SK-N-SH (cell line): ENCODE data around the gene TLR7. TPM values are rescaled to one million over a fixed set of nuclear protein-coding genes. Genes with fewer than 3 reads are reported as not detected.

Experiments used
- CTCF ChIA-PET: fragments of 300-600, 350-600 bp; formaldehyde crosslinking; extraction: SDS; loops from one replicate; lab custom pipeline; 2021; lab: Yijun Ruan, JAX
- POLR2A ChIA-PET: fragments of 350-600 bp; sonication (Branson Sonifier 250); formaldehyde crosslinking; extraction: SDS; loops from one replicate; lab custom pipeline; 2020; ENCODE audit warnings: antibody characterized with exemption, inconsistent platforms; lab: Yijun Ruan, JAX
- DNase-seq: peaks from one replicate; pipeline ENCODE4 v3.0.0; 2012
- H2AFZ ChIP-seq: fragments of 200-600 bp; sonication (generic); 2 replicates; pipeline ENCODE4 v1.8.1; 2016; ENCODE audit warnings: antibody characterized with exemption, mild to moderate bottlenecking, low read depth
- H3F3A ChIP-seq: fragments of 200-600 bp; sonication (generic); replicated peaks from 2 replicates; pipeline ENCODE3; 2016; ENCODE audit warnings: antibody characterized with exemption, mild to moderate bottlenecking; ENCODE audit not compliant: insufficient read depth
- H3K27ac ChIP-seq, 2 experiments: fragments of 200-500 bp in 1 of 2; fragments of 200-600 bp in 1 of 2; sonication (Bioruptor generic) in 1 of 2; sonication (generic), shearing (Covaris generic) in 1 of 2; 2 replicates each; pipeline versions ENCODE4 v1.5.1 to v1.6.1; 2014 to 2016; ENCODE audit warnings: low read depth in 2 of 2, inconsistent platforms in 1 of 2, low read length in 1 of 2, mild to moderate bottlenecking in 1 of 2, mixed read lengths in 1 of 2
- H3K27me3 ChIP-seq: fragments of 200-600 bp; sonication (generic), shearing (Covaris generic); 2 replicates; pipeline ENCODE4 v1.6.1; 2016; ENCODE audit warnings: mixed run types; ENCODE audit not compliant: insufficient read depth
- H3K36me3 ChIP-seq, 2 experiments: fragments of 200-500 bp in 1 of 2; fragments of 200-600 bp in 1 of 2; sonication (Bioruptor generic) in 1 of 2; sonication (generic) in 1 of 2; replicated peaks in 1 of 2; 2 replicates each; pipeline versions ENCODE3 to v1.5.1; 2014 to 2016; ENCODE audit warnings: low read length in 1 of 2, mild to moderate bottlenecking in 1 of 2; ENCODE audit not compliant: insufficient read depth in 2 of 2, control insufficient read depth in 1 of 2
- H3K4me1 ChIP-seq, 2 experiments: fragments of 200-500 bp in 1 of 2; fragments of 200-600 bp in 1 of 2; sonication (Bioruptor generic) in 1 of 2; sonication (generic), shearing (Covaris generic) in 1 of 2; 2 replicates each; pipeline versions ENCODE4 v1.5.1 to v1.6.1; 2014 to 2016; ENCODE audit warnings: low read depth in 1 of 2, low read length in 1 of 2, mixed run types in 1 of 2; ENCODE audit not compliant: insufficient read depth in 2 of 2, control insufficient read depth in 1 of 2
- H3K4me2 ChIP-seq: fragments of 200-600 bp; sonication (generic), shearing (Covaris generic); 2 replicates; pipeline ENCODE4 v1.6.1; 2017; ENCODE audit warnings: mixed run types
- H3K4me3 ChIP-seq, 2 experiments: fragments of 200-500 bp in 1 of 2; fragments of 200-600 bp in 1 of 2; sonication (Bioruptor generic) in 1 of 2; sonication (generic), shearing (Covaris generic) in 1 of 2; 2 replicates each; pipeline versions ENCODE4 v1.5.1 to v1.8.1; 2014 to 2016; ENCODE audit warnings: low read depth in 2 of 2, inconsistent platforms in 1 of 2, low read length in 1 of 2, mild to moderate bottlenecking in 1 of 2, mixed read lengths in 1 of 2, moderate library complexity in 1 of 2
- H3K79me2 ChIP-seq: fragments of 200-600 bp; sonication (generic); 2 replicates; pipeline ENCODE4 v1.8.1; 2017; ENCODE audit warnings: mild to moderate bottlenecking; ENCODE audit not compliant: insufficient read depth
- H3K9ac ChIP-seq: fragments of 200-600 bp; sonication (generic); 2 replicates; pipeline ENCODE4 v1.6.1; 2017; ENCODE audit warnings: mixed run types
- H3K9me2 ChIP-seq: fragments of 200-600 bp; sonication (generic); 2 replicates; pipeline ENCODE4 v1.6.1; 2017; ENCODE audit warnings: mixed run types
- H3K9me3 ChIP-seq: fragments of 200-600 bp; sonication (generic); 2 replicates; pipeline ENCODE4 v1.6.1; 2017; ENCODE audit warnings: mixed run types, mild to moderate bottlenecking, moderate library complexity
- H4K20me1 ChIP-seq: fragments of 200-600 bp; sonication (generic); 2 replicates; pipeline ENCODE4 v1.6.1; 2017; ENCODE audit warnings: mild to moderate bottlenecking, mixed run types; ENCODE audit not compliant: insufficient read depth
- EP300 ChIP-seq, 2 experiments: IDR thresholded peaks; 2 replicates each; pipeline versions ENCODE4 v1.4.0 to v1.6.1; 2012; ENCODE audit warnings: borderline replicate concordance in 1 of 2, low read depth in 1 of 2, low read length in 1 of 2
- EZH2phosphoT487 ChIP-seq: fragments of 200-600 bp; sonication (generic); IDR thresholded peaks from 2 replicates; pipeline ENCODE4 v1.6.1; 2017; ENCODE audit warnings: low read depth, mixed run types, mild to moderate bottlenecking, antibody characterized with exemption, moderate library complexity, borderline replicate concordance
- GATA2 ChIP-seq: sonication (generic); formaldehyde crosslinking; IDR thresholded peaks from 2 replicates; pipeline ENCODE4 v1.5.0; 2020; ENCODE audit warnings: mild to moderate bottlenecking, missing genetic modification reagents
- NFIC ChIP-seq: IDR thresholded peaks from 2 replicates; pipeline ENCODE4 v1.4.0; 2012; ENCODE audit warnings: borderline replicate concordance
- SMC3 ChIP-seq: IDR thresholded peaks from 2 replicates; pipeline ENCODE4 v1.6.1; 2012; ENCODE audit warnings: low read depth, low read length, improper control_type of control experiment
- TCF12 ChIP-seq: IDR thresholded peaks from 2 replicates; pipeline ENCODE4 v1.4.0; 2012
- YY1 ChIP-seq: IDR thresholded peaks from 2 replicates; pipeline ENCODE4 v1.4.0; 2012; ENCODE audit warnings: low read depth, mild to moderate bottlenecking
- WGBS: methylation state at CpG from one replicate; pipeline ENCODE4 v1.1.6; 2017; ENCODE audit warnings: low lambda C conversion rate; 5-methylcytosine and 5-hydroxymethylcytosine counted together
- polyA plus RNA-seq, 3 experiments: library from polyadenylated mRNA; depleted of rRNA; stranded (reverse); fragments of >200 nt; gene quantifications; 2 replicates each; pipeline ENCODE4 v1.2.3, GENCODE V29; 2012
- TF ChIP-seq, protein P1 (sequence below): IDR thresholded peaks from 2 replicates; pipeline ENCODE4 v1.4.0; 2012; ENCODE audit warnings: low read depth
- TF ChIP-seq, protein P2 (sequence below): IDR thresholded peaks from 2 replicates; pipeline ENCODE4 v1.4.0; 2012; ENCODE audit warnings: low read depth, borderline replicate concordance

TLR7 gene
- polyA plus RNA-seq, 1 of the 3 experiments (the other 2 are of a cell fraction): not detected

DNA sequence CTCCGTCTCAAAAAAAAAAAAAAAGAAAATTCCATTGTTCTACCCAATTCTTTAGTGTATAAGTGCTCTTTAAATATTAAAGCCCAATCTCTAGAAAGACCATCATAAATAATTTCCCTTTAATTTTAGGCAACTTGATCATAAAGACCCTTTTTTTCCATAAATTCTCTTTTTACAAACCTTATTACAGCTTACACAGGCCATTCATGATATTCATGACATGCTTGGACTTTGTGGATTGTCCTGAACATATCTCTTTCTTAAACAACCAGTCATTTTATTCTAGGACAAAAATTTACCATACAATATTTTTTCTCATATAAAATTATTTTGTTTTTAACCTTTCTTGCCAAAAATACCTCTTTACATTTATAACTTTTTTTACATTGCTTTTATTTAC is 70.1 kb downstream of the TLR7 start:
- ChIA-PET POLR2A (no interaction called here), CTCF (interaction anchor here (0.6 kb wide), 1 partner anchor 38 kb away, joined by 3 read pairs; no protein-coding TSS in a partner anchor)
- H3K9me3 ChIP-seq: peaks cover 5% of the 10 kb centered on the region
- no peak overlapping the region for H3K4me2 ChIP-seq
- no peaks in the 10 kb centered on the region for H4K20me1 ChIP-seq
- H3K27ac ChIP-seq: no peak overlapping the region
- no peaks in the 10 kb centered on the region for H3K79me2 ChIP-seq
- TF ChIP-seq SMC3 (no peak), YY1 (no peak), EP300 (IDR thresholded peaks at IDR 0.05; ENCODE audit: borderline replicate concordance in 1 of 2, low read depth in 1 of 2, low read length in 1 of 2) (no peak), NFIC (no peak), EZH2phosphoT487 (no peak), TCF12 (no peak), GATA2 (CRISPR knock-in tag) (no peak)
- TF ChIP-seq, protein P1, sequence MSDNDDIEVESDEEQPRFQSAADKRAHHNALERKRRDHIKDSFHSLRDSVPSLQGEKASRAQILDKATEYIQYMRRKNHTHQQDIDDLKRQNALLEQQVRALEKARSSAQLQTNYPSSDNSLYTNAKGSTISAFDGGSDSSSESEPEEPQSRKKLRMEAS: no peak
- TF ChIP-seq, protein P2, sequence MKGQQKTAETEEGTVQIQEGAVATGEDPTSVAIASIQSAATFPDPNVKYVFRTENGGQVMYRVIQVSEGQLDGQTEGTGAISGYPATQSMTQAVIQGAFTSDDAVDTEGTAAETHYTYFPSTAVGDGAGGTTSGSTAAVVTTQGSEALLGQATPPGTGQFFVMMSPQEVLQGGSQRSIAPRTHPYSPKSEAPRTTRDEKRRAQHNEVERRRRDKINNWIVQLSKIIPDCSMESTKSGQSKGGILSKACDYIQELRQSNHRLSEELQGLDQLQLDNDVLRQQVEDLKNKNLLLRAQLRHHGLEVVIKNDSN: no peak
- DNase-seq: no peak
- no peaks in the 10 kb centered on the region for H3F3A ChIP-seq
- H3K9me2 ChIP-seq: no peaks in the 10 kb centered on the region
- no peaks in the 10 kb centered on the region for H3K4me1 ChIP-seq
- H2AFZ ChIP-seq: no peak overlapping the region
- H3K9ac ChIP-seq: no peak overlapping the region
- H3K4me3 ChIP-seq: no peak overlapping the region
- H3K36me3 ChIP-seq: no peaks in the 10 kb centered on the region
- 60% methylated on average over 1 of the region's 1 CpG for WGBS
- no peaks in the 10 kb centered on the region; the same call in 1 of the 2 replicates for H3K27me3 ChIP-seq

Other genes starting within 250 kb of the TLR7 start
- gene PRPS2, start 75.7 kb upstream of the TLR7 start, polyA plus RNA-seq (2012; rRNA removed): 10.9 and 11.1 TPM in 2 replicates
- not detected in 2 replicates for gene TLR8, start 39.5 kb downstream of the TLR7 start, polyA plus RNA-seq (2012; rRNA removed)
- 4,830 and 10,669 TPM in 2 replicates for gene TMSB4X, start 108.0 kb downstream of the TLR7 start, polyA plus RNA-seq (2012; rRNA removed)
- gene FAM9C, start 177.5 kb downstream of the TLR7 start, polyA plus RNA-seq (2012; rRNA removed): 1.9 and 2.6 TPM in 2 replicates